DND-41 (cell line): ENCODE results near the gene COX5A.

Source experiments
- ATAC-seq: fragments of 200-7000 bp; cut with Tn5 transposase; 3 replicates; pipeline ENCODE4 v1.9.1; 2021; ENCODE audit warnings: low read depth; ENCODE audit not compliant: insufficient read depth
- DNase-seq: peaks from one replicate; pipeline ENCODE4 v3.0.0-alpha.2; 2020
- H2AFZ ChIP-seq: 2 replicates; pipeline ENCODE4 v1.6.0; 2012; ENCODE audit warnings: low read depth, low read length
- H3K27ac ChIP-seq: 2 replicates; pipeline ENCODE4 v1.5.1; 2012; ENCODE audit warnings: low read length, inconsistent platforms
- H3K27me3 ChIP-seq: fragments of 200-600 bp; sonication (generic); 2 replicates; pipeline ENCODE4 v1.6.0; 2012; ENCODE audit warnings: low read length, mild to moderate bottlenecking, inconsistent platforms; ENCODE audit not compliant: insufficient read depth, poor library complexity
- H3K36me3 ChIP-seq: 2 replicates; pipeline ENCODE4 v1.5.1; 2012; ENCODE audit warnings: low read length, inconsistent platforms; ENCODE audit not compliant: insufficient read depth
- H3K4me1 ChIP-seq: 2 replicates; pipeline ENCODE4 v1.5.1; 2012; ENCODE audit warnings: mild to moderate bottlenecking, low read length; ENCODE audit not compliant: insufficient read depth
- H3K4me2 ChIP-seq: 2 replicates; pipeline ENCODE4 v1.6.0; 2012; ENCODE audit warnings: mild to moderate bottlenecking, moderate library complexity, low read length, inconsistent platforms; ENCODE audit not compliant: insufficient read depth
- H3K4me3 ChIP-seq, 2 experiments: fragments of 200-600 bp in 1 of 2; shearing (Covaris generic) in 1 of 2; 2 replicates each; pipeline ENCODE4 v1.5.1; 2012 to 2016; ENCODE audit warnings: inconsistent platforms in 2 of 2, low read length in 2 of 2, mild to moderate bottlenecking in 2 of 2, low read depth in 1 of 2, moderate library complexity in 1 of 2
- H3K79me2 ChIP-seq: 2 replicates; pipeline ENCODE4 v1.6.0; 2012; ENCODE audit warnings: low read length, inconsistent platforms; ENCODE audit not compliant: insufficient read depth
- H3K9ac ChIP-seq: 2 replicates; pipeline ENCODE4 v1.6.0; 2012; ENCODE audit warnings: low read depth, mild to moderate bottlenecking, inconsistent platforms, low read length, moderate library complexity
- H3K9me3 ChIP-seq: 2 replicates; pipeline ENCODE4 v1.5.1; 2012; ENCODE audit warnings: low read length, moderate library complexity, mild to moderate bottlenecking, inconsistent platforms; ENCODE audit not compliant: insufficient read depth, severe bottlenecking
- H4K20me1 ChIP-seq: 2 replicates; pipeline ENCODE4 v1.6.0; 2012; ENCODE audit warnings: low read length; ENCODE audit not compliant: insufficient read depth
- CTCF ChIP-seq: IDR thresholded peaks from 2 replicates; pipeline ENCODE4 v1.5.1; 2012; ENCODE audit warnings: borderline replicate concordance, low read length, moderate library complexity, mild to moderate bottlenecking; ENCODE audit not compliant: poor library complexity, severe bottlenecking; ENCODE audit errors: extremely low read depth
- EZH2 ChIP-seq: IDR thresholded peaks from 3 replicates; pipeline ENCODE4 v1.6.1; 2012; ENCODE audit warnings: borderline replicate concordance, low read depth, mild to moderate bottlenecking, moderate library complexity, low read length, inconsistent platforms; ENCODE audit not compliant: severe bottlenecking

Gene COX5A

GRCh38 chr15:74960286-74960685 is 22.4 kb upstream of the COX5A start:
- Histone ChIP-seq H3K27ac (no peak overlapping the region), H4K20me1 (no peaks in the 10 kb centered on the region), H2AFZ (no peak overlapping the region), H3K9me3 (no peaks in the 10 kb centered on the region), H3K36me3 (no peaks in the 10 kb centered on the region), H3K27me3 (no peaks in the 10 kb centered on the region), H3K9ac (no peak overlapping the region), H3K79me2 (no peaks in the 10 kb centered on the region), H3K4me3 (no peak overlapping the region), H3K4me2 (no peak overlapping the region), H3K4me1 (no peaks in the 10 kb centered on the region)
- ATAC-seq (no peak), DNase-seq (no peak)
- TF ChIP-seq EZH2 (no peak), CTCF (no peak)

- Histone ChIP-seq H3K27ac (no peak overlapping the region), H3K79me2 (no peaks in the 10 kb centered on the region), H4K20me1 (no peaks in the 10 kb centered on the region), H3K4me2 (no peak overlapping the region), H2AFZ (no peak overlapping the region), H3K27me3 (no peaks in the 10 kb centered on the region), H3K4me1 (no peaks in the 10 kb centered on the region), H3K9me3 (no peaks in the 10 kb centered on the region), H3K9ac (no peak overlapping the region), H3K4me3 (no peak overlapping the region), H3K36me3 (no peaks in the 10 kb centered on the region)
- ATAC-seq = no peak
- TF ChIP-seq EZH2 (no peak), CTCF (no peak)
- no peak for DNase-seq
Observed at GRCh38 chr15:74959586-74959939, 21.7 kb upstream of the COX5A start.

GRCh38 chr15:74958908-74959585 is 21.2 kb upstream of the COX5A start:
- Histone ChIP-seq H3K4me3 (no peak overlapping the region), H4K20me1 (no peaks in the 10 kb centered on the region), H3K79me2 (no peaks in the 10 kb centered on the region), H2AFZ (no peak overlapping the region), H3K36me3 (no peaks in the 10 kb centered on the region), H3K9ac (no peak overlapping the region), H3K27me3 (no peaks in the 10 kb centered on the region), H3K9me3 (no peaks in the 10 kb centered on the region), H3K4me1 (no peaks in the 10 kb centered on the region), H3K27ac (no peak overlapping the region), H3K4me2 (no peak overlapping the region)
- no peak for DNase-seq
- no peak for ATAC-seq
- TF ChIP-seq CTCF = no peak
- no peak for TF ChIP-seq EZH2

GRCh38 chr15:74958320-74958907 is 20.5 kb upstream of the COX5A start:
- H3K9me3 ChIP-seq = no peaks in the 10 kb centered on the region
- ATAC-seq (no peak), DNase-seq (no peak)
- no peaks in the 10 kb centered on the region for H3K36me3 ChIP-seq
- no peak overlapping the region for H3K4me2 ChIP-seq
- H3K4me3 ChIP-seq = no peak overlapping the region
- H3K27ac ChIP-seq = no peak overlapping the region
- H3K9ac ChIP-seq = no peak overlapping the region
- H2AFZ ChIP-seq = no peak overlapping the region
- H4K20me1 ChIP-seq = no peaks in the 10 kb centered on the region
- no peaks in the 10 kb centered on the region for H3K27me3 ChIP-seq
- TF ChIP-seq CTCF (no peak), EZH2 (no peak)
- no peaks in the 10 kb centered on the region for H3K4me1 ChIP-seq
- H3K79me2 ChIP-seq = no peaks in the 10 kb centered on the region
